ENCODE data around the gene HCFC1. TPM values are rescaled to one million over a fixed set of nuclear protein-coding genes. Genes with fewer than 3 reads are reported as not detected.

Gene HCFC1
- total RNA-seq, 2 experiments from 2014 or later, result 45.9 to 50.2 TPM

DNA sequence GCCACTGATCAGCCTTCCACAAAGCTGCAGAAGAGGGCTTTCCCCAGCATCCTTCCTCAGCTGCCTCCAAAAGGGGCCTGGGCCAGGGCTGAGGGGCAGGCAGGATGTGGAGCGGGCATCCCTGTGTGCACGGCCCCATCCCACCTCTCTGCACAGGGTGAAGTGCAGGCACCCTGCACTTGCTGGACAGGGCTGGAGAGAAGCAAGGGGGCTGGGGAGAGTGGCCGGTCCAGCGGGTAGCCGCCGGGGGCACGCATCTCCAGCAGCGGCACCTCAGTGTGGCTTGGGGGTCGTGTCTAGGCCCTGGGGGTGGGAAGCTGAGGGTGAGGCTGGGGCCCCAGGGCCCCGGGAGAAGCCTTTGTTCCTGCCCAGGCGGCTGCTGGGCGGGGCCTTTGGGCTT lies 64.2 kb downstream of the HCFC1 start:
- CTCF ChIA-PET, result interaction anchor here (2.0 kb wide), 1 partner anchor 40 kb away, joined by 6 read pairs; no protein-coding TSS in a partner anchor
- H3K4me1 Mint-ChIP-seq (ENCODE audit: low read depth), result peaks cover 39% of the 10 kb centered on the region
- POLR2A ChIA-PET, result interaction anchor here (1.2 to 7.3 kb wide), 3 partner anchors 19 to 125 kb away, joined by 3 to 63 read pairs (median 3); partner anchors contain the start of gene ARHGAP4
- Histone ChIP-seq H3K27me3 (ENCODE audit: control insufficient read depth in 1 of 2, insufficient read depth in 2 of 2, low read length in 2 of 2) (no peaks in the 10 kb centered on the region), H3K9me3 (ENCODE audit: control insufficient read depth in 1 of 2, insufficient read depth in 1 of 2, low read length in 2 of 2) (no peaks in the 10 kb centered on the region), H3K4me3 (ENCODE audit: low read length) (no peak overlapping the region), H3K4me1 (ENCODE audit: insufficient read depth, low read length) (peaks cover 45% of the 10 kb centered on the region), H3K27ac (ENCODE audit: low read depth in 1 of 2, low read length in 2 of 2) (no peak overlapping the region), H3K36me3 (ENCODE audit: insufficient read depth, low read length) (peaks cover 24% of the 10 kb centered on the region)
- intact Hi-C loops (cut with DNase I, micrococcal nuclease), result no loop called here
- DNase-seq (no peak), ATAC-seq (ENCODE audit: poor library complexity) (no peak)
- H3K9me3 Mint-ChIP-seq, result no peaks in the 10 kb centered on the region
- no peak overlapping the region for H3K4me3 Mint-ChIP-seq
- H3K36me3 Mint-ChIP-seq (ENCODE audit: low read depth), result peaks cover 17% of the 10 kb centered on the region
- peak overlapping the region; percentile 30 for H3K27ac Mint-ChIP-seq
- TF ChIP-seq, protein P1, sequence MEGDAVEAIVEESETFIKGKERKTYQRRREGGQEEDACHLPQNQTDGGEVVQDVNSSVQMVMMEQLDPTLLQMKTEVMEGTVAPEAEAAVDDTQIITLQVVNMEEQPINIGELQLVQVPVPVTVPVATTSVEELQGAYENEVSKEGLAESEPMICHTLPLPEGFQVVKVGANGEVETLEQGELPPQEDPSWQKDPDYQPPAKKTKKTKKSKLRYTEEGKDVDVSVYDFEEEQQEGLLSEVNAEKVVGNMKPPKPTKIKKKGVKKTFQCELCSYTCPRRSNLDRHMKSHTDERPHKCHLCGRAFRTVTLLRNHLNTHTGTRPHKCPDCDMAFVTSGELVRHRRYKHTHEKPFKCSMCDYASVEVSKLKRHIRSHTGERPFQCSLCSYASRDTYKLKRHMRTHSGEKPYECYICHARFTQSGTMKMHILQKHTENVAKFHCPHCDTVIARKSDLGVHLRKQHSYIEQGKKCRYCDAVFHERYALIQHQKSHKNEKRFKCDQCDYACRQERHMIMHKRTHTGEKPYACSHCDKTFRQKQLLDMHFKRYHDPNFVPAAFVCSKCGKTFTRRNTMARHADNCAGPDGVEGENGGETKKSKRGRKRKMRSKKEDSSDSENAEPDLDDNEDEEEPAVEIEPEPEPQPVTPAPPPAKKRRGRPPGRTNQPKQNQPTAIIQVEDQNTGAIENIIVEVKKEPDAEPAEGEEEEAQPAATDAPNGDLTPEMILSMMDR (IDR thresholded peaks at IDR 0.05), result no peak
- no peaks in the 10 kb centered on the region for H3K27me3 Mint-ChIP-seq

DNA sequence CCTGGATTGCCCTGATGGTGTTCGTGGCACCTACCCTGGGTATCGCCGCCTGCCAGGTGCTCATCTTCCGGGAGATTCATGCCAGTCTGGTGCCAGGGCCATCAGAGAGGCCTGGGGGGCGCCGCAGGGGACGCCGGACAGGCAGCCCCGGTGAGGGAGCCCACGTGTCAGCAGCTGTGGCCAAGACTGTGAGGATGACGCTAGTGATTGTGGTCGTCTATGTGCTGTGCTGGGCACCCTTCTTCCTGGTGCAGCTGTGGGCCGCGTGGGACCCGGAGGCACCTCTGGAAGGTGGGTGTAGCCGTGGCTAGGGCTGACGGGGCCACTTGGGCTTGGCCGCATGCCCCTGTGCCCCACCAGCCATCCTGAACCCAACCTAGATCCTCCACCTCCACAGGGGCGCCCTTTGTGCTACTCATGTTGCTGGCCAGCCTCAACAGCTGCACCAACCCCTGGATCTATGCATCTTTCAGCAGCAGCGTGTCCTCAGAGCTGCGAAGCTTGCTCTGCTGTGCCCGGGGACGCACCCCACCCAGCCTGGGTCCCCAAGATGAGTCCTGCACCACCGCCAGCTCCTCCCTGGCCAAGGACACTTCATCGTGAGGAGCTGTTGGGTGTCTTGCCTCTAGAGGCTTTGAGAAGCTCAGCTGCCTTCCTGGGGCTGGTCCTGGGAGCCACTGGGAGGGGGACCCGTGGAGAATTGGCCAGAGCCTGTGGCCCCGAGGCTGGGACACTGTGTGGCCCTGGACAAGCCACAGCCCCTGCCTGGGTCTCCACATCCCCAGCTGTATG lies 65.3 kb downstream of the HCFC1 start:
- DNase-seq, result peak in 4 of 14 experiments; percentile 7 to 53 (median 38)
- Mint-ChIP-seq H3K27ac (peak overlapping the region; percentile 71), H3K4me3 (no peak overlapping the region), H3K27me3 (no peaks in the 10 kb centered on the region), H3K36me3 (ENCODE audit: low read depth) (peaks cover 9% of the 10 kb centered on the region), H3K9me3 (no peaks in the 10 kb centered on the region), H3K4me1 (ENCODE audit: low read depth) (peaks cover 40% of the 10 kb centered on the region)
- Histone ChIP-seq H3K4me1 (ENCODE audit: insufficient read depth, low read length) (peaks cover 49% of the 10 kb centered on the region), H3K36me3 (ENCODE audit: insufficient read depth, low read length) (peaks cover 18% of the 10 kb centered on the region), H3K9me3 (ENCODE audit: control insufficient read depth in 1 of 2, insufficient read depth in 1 of 2, low read length in 2 of 2) (no peaks in the 10 kb centered on the region), H3K27me3 (ENCODE audit: control insufficient read depth in 1 of 2, insufficient read depth in 2 of 2, low read length in 2 of 2) (no peaks in the 10 kb centered on the region), H3K4me3 (ENCODE audit: low read length) (no peak overlapping the region), H3K27ac (ENCODE audit: low read depth in 1 of 2, low read length in 2 of 2) (no peak overlapping the region)
- ATAC-seq (ENCODE audit: poor library complexity), result peak; percentile 42
- CTCF ChIA-PET, result interaction anchor here (0.8 to 2.0 kb wide), 3 partner anchors 17 to 41 kb away, joined by 3 to 6 read pairs (median 4); no protein-coding TSS in a partner anchor
- TF ChIP-seq, protein P1 (IDR thresholded peaks at IDR 0.05), result no peak
- intact Hi-C loops (cut with DNase I, micrococcal nuclease), result no loop called here
- POLR2A ChIA-PET, result interaction anchor here (0.6 to 7.3 kb wide), 6 partner anchors 9 to 113 kb away, joined by 3 to 63 read pairs (median 4); partner anchors contain the start of genes ARHGAP4, HCFC1 and SSR4

DNA sequence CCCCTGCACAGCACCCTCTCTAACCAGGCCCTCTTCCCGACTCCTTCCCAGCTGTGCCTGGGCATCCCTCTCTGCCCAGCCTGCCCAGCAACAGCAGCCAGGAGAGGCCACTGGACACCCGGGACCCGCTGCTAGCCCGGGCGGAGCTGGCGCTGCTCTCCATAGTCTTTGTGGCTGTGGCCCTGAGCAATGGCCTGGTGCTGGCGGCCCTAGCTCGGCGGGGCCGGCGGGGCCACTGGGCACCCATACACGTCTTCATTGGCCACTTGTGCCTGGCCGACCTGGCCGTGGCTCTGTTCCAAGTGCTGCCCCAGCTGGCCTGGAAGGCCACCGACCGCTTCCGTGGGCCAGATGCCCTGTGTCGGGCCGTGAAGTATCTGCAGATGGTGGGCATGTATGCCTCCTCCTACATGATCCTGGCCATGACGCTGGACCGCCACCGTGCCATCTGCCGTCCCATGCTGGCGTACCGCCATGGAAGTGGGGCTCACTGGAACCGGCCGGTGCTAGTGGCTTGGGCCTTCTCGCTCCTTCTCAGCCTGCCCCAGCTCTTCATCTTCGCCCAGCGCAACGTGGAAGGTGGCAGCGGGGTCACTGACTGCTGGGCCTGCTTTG lies 66.0 kb downstream of the HCFC1 start:
- H3K4me3 ChIP-seq (ENCODE audit: low read length), result no peak overlapping the region
- peak in 2 of 14 experiments; percentile 3 to 15 for DNase-seq
- H3K27me3 ChIP-seq (ENCODE audit: control insufficient read depth in 1 of 2, insufficient read depth in 2 of 2, low read length in 2 of 2), result no peaks in the 10 kb centered on the region
- POLR2A ChIA-PET, result interaction anchor here (1.8 to 7.3 kb wide), 2 partner anchors 17 to 21 kb away, joined by 7 to 63 read pairs; partner anchors contain the start of gene ARHGAP4
- H3K36me3 ChIP-seq (ENCODE audit: insufficient read depth, low read length), result peaks cover 14% of the 10 kb centered on the region
- TF ChIP-seq, protein P1 (IDR thresholded peaks at IDR 0.05), result no peak
- Mint-ChIP-seq H3K27me3 (no peaks in the 10 kb centered on the region), H3K4me1 (ENCODE audit: low read depth) (peaks cover 45% of the 10 kb centered on the region), H3K4me3 (no peak overlapping the region), H3K36me3 (ENCODE audit: low read depth) (peaks cover 9% of the 10 kb centered on the region), H3K9me3 (no peaks in the 10 kb centered on the region), H3K27ac (peak overlapping the region; percentile 71)
- CTCF ChIA-PET, result interaction anchor here (2.0 kb wide), 1 partner anchor 41 kb away, joined by 6 read pairs; no protein-coding TSS in a partner anchor
- intact Hi-C loops (cut with DNase I, micrococcal nuclease), result no loop called here
- peaks cover 54% of the 10 kb centered on the region for H3K4me1 ChIP-seq (ENCODE audit: insufficient read depth, low read length)
- H3K9me3 ChIP-seq (ENCODE audit: control insufficient read depth in 1 of 2, insufficient read depth in 1 of 2, low read length in 2 of 2), result no peaks in the 10 kb centered on the region
- ATAC-seq (ENCODE audit: poor library complexity), result no peak
- no peak overlapping the region for H3K27ac ChIP-seq (ENCODE audit: low read depth in 1 of 2, low read length in 2 of 2)
